Caco-2 (cell line): ENCODE measurements around the gene LAMTOR1. TPM values are rescaled to one million over a fixed set of nuclear protein-coding genes. Genes with fewer than 3 reads are reported as not detected.

Source experiments
- BruUV-seq: library from RNA; stranded (reverse); fragments of 400-500 nt; replicated peaks from 2 replicates; lab custom pipeline; 2021; lab: Mats Ljungman, UMichigan
- CTCF ChIA-PET: fragments of 300-600 bp; sonication (Branson Sonifier 250); formaldehyde crosslinking; loops from one replicate; lab custom pipeline; 2022; ENCODE audit warnings: antibody characterized with exemption; lab: Charles Lee
- POLR2A ChIA-PET: fragments of 300-600 bp; sonication (Branson Sonifier 250); formaldehyde crosslinking; loops from one replicate; lab custom pipeline; 2022; ENCODE audit warnings: antibody characterized with exemption; lab: Charles Lee
- DNase-seq, 2 experiments: peaks; one replicate each; pipeline versions ENCODE4 v3.0.0 to v3.0.0-alpha.2; 2020 to 2022
- H3K27me3 ChIP-seq: replicated peaks from 2 replicates; pipeline ENCODE4 v1.6.0; 2011; ENCODE audit warnings: low read length; ENCODE audit not compliant: control insufficient read depth, insufficient read depth
- H3K36me3 ChIP-seq: 2 replicates; pipeline ENCODE4 v1.5.1; 2011; ENCODE audit warnings: low read length; ENCODE audit not compliant: control insufficient read depth, insufficient read depth
- H3K4me1 ChIP-seq: fragments of 250-450 bp; sonication (Bioruptor Pico); 2 replicates; pipeline ENCODE4 v1.5.1; 2020; ENCODE audit warnings: mild to moderate bottlenecking
- H3K4me3 ChIP-seq: 2 replicates; pipeline ENCODE4 v1.5.1; 2011; ENCODE audit warnings: low read depth, mild to moderate bottlenecking, control low read depth, low read length
- H3K9me3 ChIP-seq: fragments of 250-450 bp; sonication (Bioruptor Pico); 2 replicates; pipeline ENCODE4 v1.5.1; 2020; ENCODE audit warnings: mild to moderate bottlenecking, moderate library complexity
- H3K27ac Mint-ChIP-seq: one replicate; pipeline ENCODE4 v1.8.0; 2022; ENCODE audit warnings: mixed read lengths; ENCODE audit not compliant: unreplicated experiment
- H3K27me3 Mint-ChIP-seq: one replicate; pipeline ENCODE4 v1.8.0; 2022; ENCODE audit warnings: mixed read lengths; ENCODE audit not compliant: insufficient read depth, unreplicated experiment
- H3K36me3 Mint-ChIP-seq: one replicate; pipeline ENCODE4 v1.8.0; 2022; ENCODE audit warnings: mild to moderate bottlenecking, mixed read lengths; ENCODE audit not compliant: insufficient read depth, unreplicated experiment
- H3K4me1 Mint-ChIP-seq: one replicate; pipeline ENCODE4 v1.8.0; 2022; ENCODE audit warnings: low read depth, mixed read lengths; ENCODE audit not compliant: unreplicated experiment
- H3K4me3 Mint-ChIP-seq: one replicate; pipeline ENCODE4 v1.8.0; 2022; ENCODE audit warnings: mild to moderate bottlenecking, moderate library complexity, mixed read lengths; ENCODE audit not compliant: unreplicated experiment
- H3K9me3 Mint-ChIP-seq: one replicate; pipeline ENCODE4 v1.8.0; 2022; ENCODE audit warnings: mixed read lengths; ENCODE audit not compliant: unreplicated experiment
- intact Hi-C: fragments of 100-400 bp; cut with micrococcal nuclease; formaldehyde crosslinking; loops from one replicate; pipeline ENCODE4 v1.10.0; 2022; ENCODE audit not compliant: unreplicated experiment
- total RNA-seq: library from RNA; stranded (reverse); gene quantifications from 2 replicates; pipeline ENCODE4 v1.2.3, GENCODE V29; 2022
- TF ChIP-seq, protein P1 (sequence below), 2 experiments: fragments of 200-600 bp in 1 of 2; IDR thresholded peaks; 1 replicate in 1 of 2; 2 replicates in 1 of 2; pipeline versions ENCODE4 v1.5.1 to v1.8.0; 2011 to 2022; ENCODE audit warnings: antibody characterized with exemption in 1 of 2, control low read depth in 1 of 2, inconsistent platforms in 1 of 2, low read depth in 1 of 2, low read length in 1 of 2, mild to moderate bottlenecking in 1 of 2, moderate library complexity in 1 of 2; ENCODE audit not compliant: insufficient read depth in 1 of 2, severe bottlenecking in 1 of 2, unreplicated experiment in 1 of 2

Gene LAMTOR1
- total RNA-seq, 1 experiment from 2014 or later, result 170 TPM

DNA sequence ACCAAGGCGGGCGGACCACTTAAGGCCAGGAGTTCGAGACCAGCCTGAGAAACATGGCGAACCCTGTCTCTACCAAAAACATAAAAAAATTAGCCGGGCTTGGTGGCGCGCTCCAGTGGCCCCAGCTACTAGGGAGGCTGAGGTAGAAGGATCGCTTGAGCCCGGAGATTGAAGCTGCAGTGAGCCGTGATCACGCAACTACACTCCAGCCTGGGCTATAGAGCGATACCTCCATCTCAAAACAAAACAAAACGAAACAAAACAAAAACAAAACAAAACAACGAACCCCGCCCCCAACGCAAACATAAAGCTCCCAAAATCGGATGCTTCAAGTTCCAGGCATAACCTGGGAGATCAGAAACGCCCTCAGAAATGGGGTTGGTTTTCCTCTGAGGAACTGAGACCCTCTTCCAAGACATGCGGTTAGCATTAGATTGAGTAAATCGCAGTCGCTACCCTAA, 21.9 kb downstream of the LAMTOR1 start:
- CTCF ChIA-PET, result interaction anchor here (1.2 to 1.7 kb wide), 2 partner anchors 10 to 56 kb away, joined by 10 to 16 read pairs; no protein-coding TSS in a partner anchor
- H3K27ac Mint-ChIP-seq, result peak overlapping the region; percentile 99

DNA sequence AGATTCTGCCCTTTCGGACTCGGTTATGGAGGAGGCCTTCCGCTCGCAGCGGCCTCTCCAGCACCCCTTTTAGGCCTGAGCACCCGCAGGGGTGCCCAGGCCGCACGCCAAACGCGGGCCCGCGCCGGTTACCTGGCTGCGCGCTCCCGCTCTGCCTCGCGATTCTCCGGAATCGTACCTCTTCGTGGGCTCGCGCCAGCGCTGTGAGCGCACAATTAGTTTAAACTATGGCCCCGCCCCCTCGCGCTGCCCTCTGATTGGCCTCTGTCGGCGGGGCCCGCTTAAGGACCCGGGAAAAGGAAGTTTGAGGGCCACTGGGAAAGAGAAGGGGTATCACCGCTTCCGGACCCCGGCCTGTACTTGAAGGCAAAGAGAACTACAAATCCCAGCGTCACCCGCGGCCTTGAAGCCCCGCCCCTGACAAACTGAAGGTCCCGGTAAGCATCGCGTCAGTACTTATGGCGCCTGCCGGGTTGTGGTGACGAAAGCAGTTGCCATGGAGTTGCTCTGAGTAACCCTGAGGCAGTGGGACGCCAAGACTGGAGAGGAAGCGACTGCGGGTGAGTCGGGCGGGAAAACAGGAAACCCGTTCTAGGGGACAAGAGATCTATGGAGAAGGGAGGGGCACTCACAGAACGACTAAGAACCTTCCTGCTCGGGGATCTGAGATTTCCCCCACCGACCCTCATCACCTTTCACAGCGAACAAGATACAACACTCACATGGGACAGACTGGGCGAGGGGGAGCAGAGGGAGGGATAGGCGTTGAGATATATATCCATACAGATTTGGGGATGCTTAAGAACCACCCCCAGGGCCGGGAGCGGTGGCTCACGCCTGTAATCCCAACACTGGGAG, 22.5 kb downstream of the LAMTOR1 start, which contains the start of the genes LRRC51 and NUMA1:
Gene LRRC51, plus strand, starts transcription at position 525 of the 858 bp plus-strand sequence. CDS start 8,234 bp downstream, outside the sequence.
Gene NUMA1, minus strand, starts transcription at position 217 of the 858 bp plus-strand sequence. CDS start 44,599 bp downstream, outside the sequence.
- ChIA-PET CTCF (interaction anchor here (1.1 kb wide), 1 partner anchor 55 kb away, joined by 11 read pairs; no protein-coding TSS in a partner anchor), POLR2A (no interaction called here)
- Histone ChIP-seq H3K9me3 (no peaks in the 10 kb centered on the region), H3K36me3 (no peaks in the 10 kb centered on the region), H3K4me1 (peaks cover 19% of the 10 kb centered on the region), H3K4me3 (peak within 1 kb of the TSS; percentile 92), H3K27me3 (no peaks in the 10 kb centered on the region)
- Mint-ChIP-seq H3K27me3 (no peaks in the 10 kb centered on the region), H3K4me1 (peaks cover 28% of the 10 kb centered on the region), H3K36me3 (peaks cover 15% of the 10 kb centered on the region), H3K9me3 (no peaks in the 10 kb centered on the region), H3K27ac (peak within 1 kb of the TSS; percentile 99), H3K4me3 (peak within 1 kb of the TSS; percentile 86)
- DNase-seq, result peak; percentile 100
- TF ChIP-seq, protein P1, sequence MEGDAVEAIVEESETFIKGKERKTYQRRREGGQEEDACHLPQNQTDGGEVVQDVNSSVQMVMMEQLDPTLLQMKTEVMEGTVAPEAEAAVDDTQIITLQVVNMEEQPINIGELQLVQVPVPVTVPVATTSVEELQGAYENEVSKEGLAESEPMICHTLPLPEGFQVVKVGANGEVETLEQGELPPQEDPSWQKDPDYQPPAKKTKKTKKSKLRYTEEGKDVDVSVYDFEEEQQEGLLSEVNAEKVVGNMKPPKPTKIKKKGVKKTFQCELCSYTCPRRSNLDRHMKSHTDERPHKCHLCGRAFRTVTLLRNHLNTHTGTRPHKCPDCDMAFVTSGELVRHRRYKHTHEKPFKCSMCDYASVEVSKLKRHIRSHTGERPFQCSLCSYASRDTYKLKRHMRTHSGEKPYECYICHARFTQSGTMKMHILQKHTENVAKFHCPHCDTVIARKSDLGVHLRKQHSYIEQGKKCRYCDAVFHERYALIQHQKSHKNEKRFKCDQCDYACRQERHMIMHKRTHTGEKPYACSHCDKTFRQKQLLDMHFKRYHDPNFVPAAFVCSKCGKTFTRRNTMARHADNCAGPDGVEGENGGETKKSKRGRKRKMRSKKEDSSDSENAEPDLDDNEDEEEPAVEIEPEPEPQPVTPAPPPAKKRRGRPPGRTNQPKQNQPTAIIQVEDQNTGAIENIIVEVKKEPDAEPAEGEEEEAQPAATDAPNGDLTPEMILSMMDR (IDR thresholded peaks at IDR 0.05; ENCODE audit: insufficient read depth in 1 of 2, low read depth in 1 of 2, low read length in 1 of 2, severe bottlenecking in 1 of 2, unreplicated experiment in 1 of 2), result no peak
- no TSS peak for BruUV-seq
- intact Hi-C loops, result loop anchor here (1.0 to 5.0 kb wide), 7 partner anchors 11 to 352 kb away; partner anchors contain the start of genes ANAPC15, CLPB and LAMTOR1

More for the DNA sequence above, 21.9 kb downstream of the LAMTOR1 start:
- POLR2A ChIA-PET, result interaction anchor here (0.5 to 2.0 kb wide), 4 partner anchors 26 to 276 kb away, joined by 3 to 15 read pairs (median 9); partner anchors contain the start of gene ANAPC15
- Mint-ChIP-seq H3K27me3 (no peaks in the 10 kb centered on the region), H3K9me3 (no peaks in the 10 kb centered on the region), H3K4me1 (peaks cover 28% of the 10 kb centered on the region), H3K4me3 (peak overlapping the region; percentile 86), H3K36me3 (peaks cover 11% of the 10 kb centered on the region)
- Histone ChIP-seq H3K4me3 (peak overlapping the region; percentile 67), H3K4me1 (peaks cover 19% of the 10 kb centered on the region), H3K27me3 (no peaks in the 10 kb centered on the region), H3K9me3 (no peaks in the 10 kb centered on the region), H3K36me3 (no peaks in the 10 kb centered on the region)
- intact Hi-C loops, result loop anchor here (2.0 to 5.0 kb wide), 2 partner anchors 56 to 351 kb away; partner anchors contain the start of gene CLPB
- no peak for DNase-seq
- TF ChIP-seq, protein P1 (IDR thresholded peaks at IDR 0.05; ENCODE audit: insufficient read depth in 1 of 2, low read depth in 1 of 2, low read length in 1 of 2, severe bottlenecking in 1 of 2, unreplicated experiment in 1 of 2), result no peak
- BruUV-seq, result TSS peak; percentile 59

DNA sequence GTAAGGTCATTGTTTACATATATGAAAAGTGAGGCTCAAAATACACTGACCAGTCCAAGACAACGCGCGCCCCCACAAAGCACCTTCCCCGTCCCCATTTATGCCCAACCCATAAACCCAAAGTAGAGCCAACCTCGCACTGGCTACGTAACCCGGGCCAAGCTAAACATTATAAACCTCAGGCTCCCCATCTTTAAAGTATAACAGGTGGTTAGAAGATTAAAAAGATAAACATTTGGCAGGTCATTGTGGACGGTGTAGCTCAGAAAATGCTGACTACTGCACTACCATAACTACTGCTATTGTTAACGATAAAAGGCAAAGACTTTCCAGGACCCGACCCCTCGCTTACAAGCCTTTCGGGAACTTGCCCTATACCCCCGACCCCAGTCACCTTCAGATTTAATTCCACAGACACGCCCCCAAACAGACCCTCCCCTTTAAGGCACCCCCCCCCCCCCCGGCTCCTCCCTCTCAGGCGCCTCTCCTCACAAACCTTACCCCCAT, 23.2 kb downstream of the LAMTOR1 start:
- Histone ChIP-seq H3K9me3 (no peaks in the 10 kb centered on the region), H3K36me3 (0 out of 2 replicates have a peak, but pooled peaks cover 3% of the 10 kb centered on the region), H3K4me3 (peak overlapping the region; percentile 92), H3K4me1 (peaks cover 19% of the 10 kb centered on the region), H3K27me3 (no peaks in the 10 kb centered on the region)
- TF ChIP-seq, protein P1 (IDR thresholded peaks at IDR 0.05; ENCODE audit: insufficient read depth in 1 of 2, low read depth in 1 of 2, low read length in 1 of 2, severe bottlenecking in 1 of 2, unreplicated experiment in 1 of 2), result no peak
- BruUV-seq, result no TSS peak
- Mint-ChIP-seq H3K9me3 (no peaks in the 10 kb centered on the region), H3K27me3 (no peaks in the 10 kb centered on the region), H3K4me3 (peak overlapping the region; percentile 86), H3K27ac (peak overlapping the region; percentile 99), H3K36me3 (peaks cover 16% of the 10 kb centered on the region), H3K4me1 (peaks cover 28% of the 10 kb centered on the region)
- intact Hi-C loops, result loop anchor here (1.0 to 5.0 kb wide), 7 partner anchors 11 to 352 kb away; partner anchors contain the start of genes ANAPC15, CLPB and LAMTOR1
- peak in 1 of 2 experiments; percentile 37 for DNase-seq
- CTCF ChIA-PET, result interaction anchor here (0.7 to 1.1 kb wide), 3 partner anchors 11 to 109 kb away, joined by 3 to 11 read pairs (median 4); no protein-coding TSS in a partner anchor
- POLR2A ChIA-PET, result no interaction called here
